SKM-1 treated with dmso at 0.1 percent for 144 hours (cell line): ENCODE data around the gene GPRASP2.

Experiments
- DNase-seq: peaks from one replicate; lab custom pipeline; 2025; ENCODE audit not compliant: unreplicated experiment; lab: John Stamatoyannopoulos, UW

GPRASP2 gene

GRCh38 chrX:102744307-102744706 lies 32.1 kb downstream of the GPRASP2 start:
- DNase-seq: no peak

GRCh38 chrX:102745513-102745856 lies 33.2 kb downstream of the GPRASP2 start:
- DNase-seq: no peak

- DNase-seq: no peak
These were observed 33.8 kb downstream of the GPRASP2 start for GRCh38 chrX:102745857-102746584.

- DNase-seq: no peak
These were observed 53.0 kb downstream of the GPRASP2 start for GRCh38 chrX:102765217-102765616.

- DNase-seq: no peak
These were observed 53.6 kb downstream of the GPRASP2 start for GRCh38 chrX:102765809-102766208.

DNA sequence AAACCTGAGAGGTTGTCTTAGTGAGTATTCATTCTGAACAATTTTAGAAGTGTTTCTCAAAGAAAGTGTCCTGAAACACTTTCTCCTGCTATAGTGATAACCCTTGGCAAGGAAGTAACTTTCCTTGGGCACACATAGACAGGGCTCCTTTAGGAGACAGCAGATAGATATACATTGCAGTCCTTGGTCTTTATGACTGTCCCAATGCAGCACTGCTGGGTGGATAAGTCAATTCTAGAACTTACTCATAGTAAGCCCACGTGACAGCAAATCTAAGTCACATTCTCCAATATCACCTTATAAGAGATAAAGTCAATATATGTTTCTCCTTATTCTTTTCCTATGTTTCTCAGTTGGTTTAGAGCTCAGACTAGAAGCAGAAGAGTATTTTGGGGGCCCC lies 55.0 kb downstream of the GPRASP2 start:
- no peak for DNase-seq
